NB4 (cell line): Measurements from ENCODE around the gene UMPS.

ENCODE experiments used
- DNase-seq: peaks from one replicate; pipeline ENCODE4 v3.0.0; 2010; ENCODE audit warnings: low read depth
- H3K4me3 ChIP-seq: one replicate; pipeline ENCODE4 v1.5.1; 2011; ENCODE audit warnings: mild to moderate bottlenecking, low read depth, low read length, moderate library complexity
- CTCF ChIP-seq: IDR thresholded peaks from one replicate; pipeline ENCODE4 v1.5.1; 2012; ENCODE audit warnings: low read depth, low read length
- MAX ChIP-seq: IDR thresholded peaks from 2 replicates; pipeline ENCODE4 v1.6.1; 2011; ENCODE audit warnings: low read depth, low read length
- MYC ChIP-seq: IDR thresholded peaks from 2 replicates; pipeline ENCODE4 v1.6.1; 2011; ENCODE audit warnings: low read depth, low read length
- POLR2A ChIP-seq: IDR thresholded peaks from 2 replicates; pipeline ENCODE4 v1.6.1; 2011; ENCODE audit warnings: mild to moderate bottlenecking; ENCODE audit not compliant: insufficient read length; ENCODE audit errors: extremely low read depth

UMPS gene

GRCh38 chr3:124763644-124764358, 33.5 kb downstream of the UMPS start:
- no peak for DNase-seq
- TF ChIP-seq MAX (no peak), MYC (no peak), CTCF (no peak), POLR2A (no peak)
- no peak overlapping the region for H3K4me3 ChIP-seq

GRCh38 chr3:124764746-124765145, 34.5 kb downstream of the UMPS start:
- TF ChIP-seq POLR2A: no peak
- no peak for TF ChIP-seq MYC
- TF ChIP-seq MAX: no peak
- TF ChIP-seq CTCF: no peak
- no peak overlapping the region for H3K4me3 ChIP-seq
- DNase-seq: no peak

- TF ChIP-seq MYC (no peak), MAX (no peak), POLR2A (no peak), CTCF (no peak)
- DNase-seq: no peak
- no peak overlapping the region for H3K4me3 ChIP-seq
Observed at GRCh38 chr3:124765197-124765840, 35.1 kb downstream of the UMPS start.

GRCh38 chr3:124766113-124767095, 36.2 kb downstream of the UMPS start:
- H3K4me3 ChIP-seq: no peak overlapping the region
- no peak for DNase-seq
- TF ChIP-seq MYC (no peak), POLR2A (no peak), MAX (no peak), CTCF (no peak)

GRCh38 chr3:124767264-124767663, 37.0 kb downstream of the UMPS start:
- H3K4me3 ChIP-seq: no peak overlapping the region
- no peak for DNase-seq
- TF ChIP-seq POLR2A (no peak), MAX (no peak), CTCF (no peak), MYC (no peak)
